ENCODE measurements around the gene HOXB4. TPM values are rescaled to one million over a fixed set of nuclear protein-coding genes. Genes with fewer than 3 reads are reported as not detected.
A peak's percentile ranks its signal among the peaks of the same experiment; 100 is the strongest.

Gene HOXB4
- total and polyA plus RNA-seq, 8 donors: 0.45 to 5.1 (median 2.1) TPM; not detected in 2

DNA sequence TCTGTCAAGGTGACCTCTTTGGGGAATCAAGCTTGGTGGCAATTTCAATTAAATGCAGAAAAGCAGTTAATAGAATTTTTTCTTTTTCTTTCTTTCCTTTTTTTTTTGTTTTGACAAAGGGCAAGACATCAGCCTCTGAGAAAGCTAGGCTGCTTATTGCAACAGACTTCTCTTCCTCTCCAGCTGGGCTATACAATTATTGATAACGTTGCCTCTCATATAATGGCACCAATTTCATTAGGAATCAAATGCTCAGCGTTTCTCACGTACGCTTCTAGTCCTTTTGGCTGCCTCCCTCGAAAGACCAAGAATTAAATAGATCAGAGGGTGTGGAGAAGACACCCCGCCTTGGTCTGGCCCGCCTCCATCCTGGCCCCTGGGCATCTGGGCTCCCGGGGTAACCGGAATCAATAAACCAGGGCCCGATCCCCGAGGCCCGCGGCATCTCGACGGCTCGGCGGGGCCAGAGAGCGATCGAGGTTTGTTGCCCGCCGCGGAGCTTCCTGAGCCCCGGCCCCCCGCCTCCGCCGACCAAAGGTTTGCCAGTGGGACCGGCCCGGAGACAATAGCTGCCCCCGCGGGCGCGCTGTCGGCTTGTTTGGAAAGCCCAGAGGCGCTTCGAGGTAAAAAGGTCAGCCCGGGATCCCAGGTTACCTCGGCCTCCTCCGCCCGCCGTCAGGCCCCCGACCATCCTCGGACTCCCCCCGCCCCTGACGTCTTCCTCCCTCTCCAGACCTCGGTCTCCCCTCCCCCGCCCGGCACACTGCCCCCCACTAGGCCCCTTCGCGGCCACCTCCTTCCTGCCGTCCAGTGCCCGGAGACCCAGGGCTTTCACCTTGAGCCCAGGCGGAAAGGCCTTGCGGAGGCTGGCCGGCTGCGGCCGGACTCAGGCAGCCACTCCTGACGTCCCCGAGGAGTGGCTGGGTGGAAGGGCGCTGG is 51.3 kb downstream of the HOXB4 start:
- no peak for TF ChIP-seq EP300 (IDR thresholded peaks at IDR 0.05)
- Histone ChIP-seq H3K9me3 (no peaks in the 10 kb centered on the region), H3K27me3 (peaks cover 0 to 94% (median 35%) of the 10 kb centered on the region in 3 donors), H3K36me3 (no peaks in the 10 kb centered on the region), H3K4me3 (peak overlapping the region in 1 of 4 donors; percentile 17), H3K27ac (no peak overlapping the region), H3K4me1 (peaks cover 0 to 19% (median 11%) of the 10 kb centered on the region in 4 donors)
- 26 to 46% (median 32%) methylated on average over 42 to 59 of the region's 59 CpGs for WGBS, 5 donors
- DNase-seq: peak in 1 of 2 donors; percentile 48
- intact Hi-C loops (cut with DNase I; ENCODE audit: low total_unique reads): no loop called here

Other genes with a start within 250 kb of the HOXB4 start
- 1 to 10 TPM in 3 of 5 donors, not detected in 2; 2.4 to 4.1 (median 3.2) TPM for gene SKAP1, start 148.1 kb downstream of the HOXB4 start, total RNA-seq
- 1 to 10 TPM; 2.7 to 4.4 (median 3.2) TPM for gene SKAP1, start 148.1 kb downstream of the HOXB4 start, polyA plus RNA-seq
- gene HOXB1, start 47.3 kb downstream of the HOXB4 start, total RNA-seq: not detected
- gene HOXB1, start 47.3 kb downstream of the HOXB4 start, polyA plus RNA-seq: under 1 TPM in 1 of 3 donors, not detected in 2; 0.28 TPM
- 10 to 100 TPM in 3 of 5 donors, 1 to 10 TPM in 2; 6.7 to 83.0 (median 10.5) TPM for gene HOXB2, start 33.2 kb downstream of the HOXB4 start, total RNA-seq
- gene HOXB2, start 33.2 kb downstream of the HOXB4 start, polyA plus RNA-seq: 10 to 100 TPM; 11.3 to 22.2 (median 13.4) TPM
- gene HOXB3, start 11.9 kb upstream of the HOXB4 start, total RNA-seq: 10 to 100 TPM in 4 of 5 donors, 1 to 10 TPM in 1; 6.1 to 77.6 (median 17.0) TPM
- gene HOXB3, start 11.9 kb upstream of the HOXB4 start, polyA plus RNA-seq: 1 to 10 TPM; 2.8 to 9.5 (median 3.8) TPM
- 10 to 100 TPM in 2 of 5 donors, under 1 TPM in 2, not detected in 1; 0.43 to 50.4 (median 6.2) TPM for gene HOXB5, start 15.4 kb upstream of the HOXB4 start, total RNA-seq
- 1 to 10 TPM; 2.2 to 2.7 (median 2.4) TPM for gene HOXB5, start 15.4 kb upstream of the HOXB4 start, polyA plus RNA-seq
- 100 to 1,000 TPM in 1 of 5 donors, 10 to 100 TPM in 3, 1 to 10 TPM in 1; 4.2 to 150 (median 11.9) TPM for gene HOXB6, start 26.6 kb upstream of the HOXB4 start, total RNA-seq
- gene HOXB6, start 26.6 kb upstream of the HOXB4 start, polyA plus RNA-seq: 10 to 100 TPM in 1 of 3 donors, 1 to 10 TPM in 2; 5.7 to 10.2 (median 7.8) TPM
- 10 to 100 TPM in 1 of 5 donors, 1 to 10 TPM in 4; 1.8 to 16.5 (median 2.3) TPM for gene HOXB7, start 32.7 kb upstream of the HOXB4 start, total RNA-seq
- 1 to 10 TPM; 1.0 to 8.2 (median 2.8) TPM for gene HOXB7, start 32.7 kb upstream of the HOXB4 start, polyA plus RNA-seq
- 10 to 100 TPM in 1 of 5 donors, 1 to 10 TPM in 4; 1.2 to 13.0 (median 1.5) TPM for gene HOXB8, start 36.9 kb upstream of the HOXB4 start, total RNA-seq
- under 1 TPM in 2 of 3 donors, not detected in 1; 0.46 to 0.56 TPM for gene HOXB8, start 36.9 kb upstream of the HOXB4 start, polyA plus RNA-seq
- gene HOXB9, start 48.0 kb upstream of the HOXB4 start, total RNA-seq: 10 to 100 TPM in 1 of 5 donors, not detected in 4; 11.3 TPM
- gene HOXB9, start 48.0 kb upstream of the HOXB4 start, polyA plus RNA-seq: not detected
- not detected for gene PRAC1, start 144.2 kb upstream of the HOXB4 start, total RNA-seq
- not detected for gene PRAC1, start 144.2 kb upstream of the HOXB4 start, polyA plus RNA-seq
- not detected for gene PRAC2, start 144.8 kb upstream of the HOXB4 start, total RNA-seq
- not detected for gene PRAC2, start 144.8 kb upstream of the HOXB4 start, polyA plus RNA-seq
- gene HOXB13, start 150.4 kb upstream of the HOXB4 start, total RNA-seq: under 1 TPM in 1 of 5 donors, not detected in 4; 0.29 TPM
- under 1 TPM in 1 of 3 donors, not detected in 2; 0.15 TPM for gene HOXB13, start 150.4 kb upstream of the HOXB4 start, polyA plus RNA-seq
- 10 to 100 TPM in 1 of 5 donors, 1 to 10 TPM in 2, not detected in 2; 1.5 to 11.0 (median 1.8) TPM for gene TTLL6, start 238.9 kb upstream of the HOXB4 start, total RNA-seq
- gene TTLL6, start 238.9 kb upstream of the HOXB4 start, polyA plus RNA-seq: under 1 TPM in 1 of 3 donors, not detected in 2; 0.48 TPM